Left colon (tissue), 2 donors: ENCODE measurements around the gene PIAS2. TPM values are rescaled to one million over a fixed set of nuclear protein-coding genes. Genes with fewer than 3 reads are reported as not detected.
"Not testable (repeated sequence)": the region's sequence is repeated elsewhere in the genome, so short reads cannot be mapped to it uniquely, and the experiment has no call there.

Experiments used
- ATAC-seq: fragments of 200-7000 bp; cut with Tn5 transposase; one replicate; pipeline ENCODE4 v1.9.1; 2020; ENCODE audit warnings: mild to moderate bottlenecking, moderate library complexity
- DNase-seq, 2 donors: peaks; one replicate each; pipeline ENCODE4 v3.0.0-alpha.2; 2020
- intact Hi-C, 2 donors: fragments of 100-400 bp; cut with DNase I in 1 of 2; cut with micrococcal nuclease in 1 of 2; formaldehyde crosslinking; loops; one replicate each; pipeline versions ENCODE4 v1.11.2 to v1.14.0; 2022; cut with DNase I, micrococcal nuclease
- total RNA-seq, 2 donors: library from RNA; stranded (reverse); fragmentation: NEBNext Ultra II Directional; extraction: Animal tissue kit (Norgen Biotek cat#: 25700); gene quantifications; one replicate each; pipeline ENCODE4 v1.2.1, GENCODE V29; 2021
- donor health status: DM: no; HTN: no; CAD: no.
- donor health status: DM: yes; HTN: yes; CAD: no.

Gene PIAS2
- total RNA-seq, 2 donors from 2014 or later: 33.0 to 33.1 TPM

- ATAC-seq: no peak
- DNase-seq: no peak
- intact Hi-C loops: no loop called here
Measured at GRCh38 chr18:46856973-46857372, 60.3 kb downstream of the PIAS2 start.

- ATAC-seq: no peak
- intact Hi-C loops: no loop called here
- no peak for DNase-seq
Measured at GRCh38 chr18:46849007-46849406, 68.3 kb downstream of the PIAS2 start.

GRCh38 chr18:46843372-46843771 lies 73.9 kb downstream of the PIAS2 start:
- intact Hi-C loops: no loop called here
- ATAC-seq (no peak), DNase-seq (no peak)

GRCh38 chr18:46842583-46842982 lies 74.7 kb downstream of the PIAS2 start:
- no peak for DNase-seq
- ATAC-seq: no peak
- intact Hi-C loops: no loop called here

GRCh38 chr18:46833899-46834298 lies 83.4 kb downstream of the PIAS2 start:
- ATAC-seq (no peak), DNase-seq (no peak)
- intact Hi-C loops: no loop called here

- DNase-seq (peak in 1 of 2 donors; percentile 6), ATAC-seq (peak; percentile 48)
- intact Hi-C loops: no loop called here
Measured at GRCh38 chr18:46832849-46833248, 84.5 kb downstream of the PIAS2 start.

- intact Hi-C loops, ATAC-seq, DNase-seq: not testable (repeated sequence)
Measured at GRCh38 chr18:46832422-46832821, 84.9 kb downstream of the PIAS2 start.

- ATAC-seq (no peak), DNase-seq (no peak)
- intact Hi-C loops: no loop called here
Measured at GRCh38 chr18:46831434-46831833, 85.9 kb downstream of the PIAS2 start.

- intact Hi-C loops: no loop called here
- no peak for ATAC-seq
- DNase-seq: no peak
Measured at GRCh38 chr18:46830633-46831032, 86.7 kb downstream of the PIAS2 start.

GRCh38 chr18:46829947-46830346 lies 87.4 kb downstream of the PIAS2 start:
- no peak for DNase-seq
- ATAC-seq: no peak
- intact Hi-C loops: no loop called here

GRCh38 chr18:46829531-46829930 lies 87.8 kb downstream of the PIAS2 start:
- ATAC-seq: no peak
- intact Hi-C loops: no loop called here
- no peak for DNase-seq

- intact Hi-C loops: no loop called here
- no peak for ATAC-seq
- DNase-seq: no peak
Measured at GRCh38 chr18:46821856-46822711, 95.2 kb downstream of the PIAS2 start.

GRCh38 chr18:46820863-46821262 lies 96.4 kb downstream of the PIAS2 start:
- intact Hi-C loops: no loop called here
- no peak for DNase-seq
- no peak for ATAC-seq

GRCh38 chr18:46815661-46816060 lies 101.6 kb downstream of the PIAS2 start:
- intact Hi-C loops: no loop called here
- ATAC-seq (no peak), DNase-seq (no peak)

- DNase-seq (no peak), ATAC-seq (no peak)
- intact Hi-C loops: no loop called here
Measured at GRCh38 chr18:46814399-46814798, 102.9 kb downstream of the PIAS2 start.

GRCh38 chr18:46812311-46812710 lies 105.0 kb downstream of the PIAS2 start:
- DNase-seq (no peak), ATAC-seq (no peak)
- intact Hi-C loops: no loop called here

- intact Hi-C loops: no loop called here
- no peak for DNase-seq
- ATAC-seq: no peak
Measured at GRCh38 chr18:46810481-46811000, 106.8 kb downstream of the PIAS2 start.

GRCh38 chr18:46809145-46809544 lies 108.2 kb downstream of the PIAS2 start:
- ATAC-seq: no peak
- DNase-seq: no peak
- intact Hi-C loops: no loop called here

- intact Hi-C loops, ATAC-seq, DNase-seq: not testable (repeated sequence)
Measured at GRCh38 chr18:46795945-46796344, 121.4 kb downstream of the PIAS2 start.

GRCh38 chr18:46794607-46795006 lies 122.7 kb downstream of the PIAS2 start:
- intact Hi-C loops: no loop called here
- no peak for ATAC-seq
- DNase-seq: no peak

- ATAC-seq: no peak
- no peak for DNase-seq
- intact Hi-C loops: no loop called here
Measured at GRCh38 chr18:46793565-46793964, 123.7 kb downstream of the PIAS2 start.
